MCF 10A (cell line): Measurements from ENCODE around the gene BICD2. TPM values are rescaled to one million over a fixed set of nuclear protein-coding genes. Genes with fewer than 3 reads are reported as not detected.

Source experiments
- BruUV-seq: library from RNA; stranded (reverse); fragments of 400-500 nt; replicated peaks from 2 replicates; lab custom pipeline; 2021; lab: Mats Ljungman, UMichigan
- CTCF ChIA-PET: fragments of 300-600 bp; sonication (Branson Sonifier 250); formaldehyde crosslinking; extraction: SDS; loops from one replicate; lab custom pipeline; 2021; ENCODE audit warnings: antibody characterized with exemption, inconsistent platforms; lab: Yijun Ruan, JAX
- POLR2A ChIA-PET: fragments of 300-600, 350-650 bp; sonication (Branson Sonifier 250); formaldehyde crosslinking; extraction: SDS; loops from one replicate; lab custom pipeline; 2020; ENCODE audit warnings: antibody characterized with exemption, inconsistent platforms; lab: Yijun Ruan, JAX
- DNase-seq: peaks from one replicate; pipeline ENCODE4 v3.0.0-alpha.2; 2018; ENCODE audit not compliant: unreplicated experiment
- H3K27ac Mint-ChIP-seq: one replicate; pipeline ENCODE4 v1.8.0; 2022; ENCODE audit warnings: mild to moderate bottlenecking, low read depth, mixed read lengths; ENCODE audit not compliant: unreplicated experiment
- H3K27me3 Mint-ChIP-seq: one replicate; pipeline ENCODE4 v1.8.0; 2022; ENCODE audit warnings: mixed read lengths; ENCODE audit not compliant: insufficient read depth, unreplicated experiment
- H3K36me3 Mint-ChIP-seq: one replicate; pipeline ENCODE4 v1.8.0; 2022; ENCODE audit warnings: mild to moderate bottlenecking, moderate library complexity, mixed read lengths; ENCODE audit not compliant: insufficient read depth, unreplicated experiment
- H3K4me1 Mint-ChIP-seq: one replicate; pipeline ENCODE4 v1.8.0; 2022; ENCODE audit warnings: mixed read lengths; ENCODE audit not compliant: insufficient read depth, unreplicated experiment
- H3K4me3 Mint-ChIP-seq: one replicate; pipeline ENCODE4 v1.8.0; 2022; ENCODE audit warnings: mild to moderate bottlenecking, moderate library complexity, mixed read lengths; ENCODE audit not compliant: unreplicated experiment
- H3K9me3 Mint-ChIP-seq: one replicate; pipeline ENCODE4 v1.8.0; 2022; ENCODE audit warnings: mixed read lengths; ENCODE audit not compliant: unreplicated experiment
- CTCF ChIP-seq: fragments of 200-600 bp; IDR thresholded peaks from one replicate; pipeline ENCODE4 v1.8.0; 2022; ENCODE audit warnings: antibody characterized with exemption, mild to moderate bottlenecking; ENCODE audit not compliant: unreplicated experiment
- intact Hi-C: fragments of 100-400 bp; cut with micrococcal nuclease; formaldehyde crosslinking; loops from 2 replicates; pipeline ENCODE4 v1.14.1; 2022
- total RNA-seq: library from RNA; stranded (reverse); gene quantifications from 2 replicates; pipeline ENCODE4 v1.2.3, GENCODE V29; 2022

Gene BICD2
- total RNA-seq, 1 experiment from 2014 or later, result 23.5 TPM

GRCh38 chr9:92775466-92775865, 10.8 kb upstream of the BICD2 start:
- no peak overlapping the region for H3K27ac Mint-ChIP-seq
- CTCF ChIA-PET, result interaction anchor here (2.4 kb wide), 1 partner anchor 16 kb away, joined by 7 read pairs; no protein-coding TSS in a partner anchor
- H3K4me1 Mint-ChIP-seq, result peaks cover 9% of the 10 kb centered on the region

DNA sequence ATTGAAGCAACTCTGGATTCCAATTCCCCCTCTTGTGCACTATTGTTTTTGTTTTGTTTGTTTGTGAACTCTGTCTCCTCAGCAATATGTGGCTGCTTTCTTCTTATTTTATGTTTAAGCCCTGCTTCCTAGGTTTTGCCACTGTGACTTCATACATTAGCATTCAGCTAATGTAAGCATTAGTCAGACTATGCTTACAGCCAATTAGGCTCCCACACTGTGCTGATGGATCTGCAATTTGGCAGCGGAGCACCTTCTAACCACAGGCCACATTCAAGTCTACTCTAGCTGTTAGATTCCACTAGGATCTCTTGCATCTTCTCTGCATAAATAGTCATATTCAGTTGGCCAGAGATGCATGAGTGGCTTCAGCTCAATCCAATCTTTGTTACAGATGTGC, 9.6 kb upstream of the BICD2 start:
- Mint-ChIP-seq H3K27ac (no peak overlapping the region), H3K27me3 (no peaks in the 10 kb centered on the region), H3K36me3 (no peaks in the 10 kb centered on the region), H3K9me3 (no peaks in the 10 kb centered on the region), H3K4me1 (peaks cover 14% of the 10 kb centered on the region), H3K4me3 (no peak overlapping the region)
- intact Hi-C loops, result no loop called here
- ChIA-PET POLR2A (interaction anchor here (0.6 to 1.7 kb wide), 9 partner anchors 9 to 449 kb away, joined by 3 to 6 read pairs (median 4); partner anchors contain the start of genes CENPP, IPPK and NOL8), CTCF (interaction anchor here (1.0 to 1.9 kb wide), 4 partner anchors 9 to 57 kb away, joined by 3 to 8 read pairs (median 4); no protein-coding TSS in a partner anchor)
- peak; percentile 73 for DNase-seq
- no TSS peak for BruUV-seq
- no peak for TF ChIP-seq CTCF

More at GRCh38 chr9:92775466-92775865, 10.8 kb upstream of the BICD2 start:
- intact Hi-C loops, result no loop called here
- POLR2A ChIA-PET, result interaction anchor here (0.8 to 1.7 kb wide), 2 partner anchors 12 to 344 kb away, joined by 3 to 4 read pairs; no protein-coding TSS in a partner anchor
- DNase-seq, result no peak
- H3K27me3 Mint-ChIP-seq, result no peaks in the 10 kb centered on the region
- H3K9me3 Mint-ChIP-seq, result no peaks in the 10 kb centered on the region
- H3K4me3 Mint-ChIP-seq, result no peak overlapping the region
- no peak for TF ChIP-seq CTCF
- BruUV-seq, result no TSS peak
- no peaks in the 10 kb centered on the region for H3K36me3 Mint-ChIP-seq

- Mint-ChIP-seq H3K27ac (no peak overlapping the region), H3K36me3 (no peaks in the 10 kb centered on the region), H3K4me3 (no peak overlapping the region), H3K9me3 (no peaks in the 10 kb centered on the region), H3K27me3 (no peaks in the 10 kb centered on the region), H3K4me1 (peaks cover 14% of the 10 kb centered on the region)
- intact Hi-C loops, result no loop called here
- ChIA-PET POLR2A (interaction anchor here (0.8 to 1.0 kb wide), 6 partner anchors 9 to 448 kb away, joined by 3 to 6 read pairs (median 4); partner anchors contain the start of genes CENPP and NOL8), CTCF (interaction anchor here (1.0 to 1.9 kb wide), 3 partner anchors 9 to 17 kb away, joined by 3 to 8 read pairs (median 4); no protein-coding TSS in a partner anchor)
- no peak for TF ChIP-seq CTCF
- DNase-seq, result no peak
- BruUV-seq, result no TSS peak
Observed at GRCh38 chr9:92773810-92774209, 9.2 kb upstream of the BICD2 start.

- no peak for TF ChIP-seq CTCF
- no peak for DNase-seq
- H3K4me1 Mint-ChIP-seq, result peaks cover 22% of the 10 kb centered on the region
- intact Hi-C loops, result no loop called here
- no peaks in the 10 kb centered on the region for H3K27me3 Mint-ChIP-seq
- ChIA-PET POLR2A (interaction anchor here (0.9 to 1.6 kb wide), 4 partner anchors 18 to 117 kb away, joined by 3 to 5 read pairs (median 4); no protein-coding TSS in a partner anchor), CTCF (interaction anchor here (1.0 to 2.2 kb wide), 3 partner anchors 18 to 55 kb away, joined by 5 to 10 read pairs (median 7); no protein-coding TSS in a partner anchor)
- no peaks in the 10 kb centered on the region for H3K9me3 Mint-ChIP-seq
- no peak overlapping the region for H3K27ac Mint-ChIP-seq
- no peak overlapping the region for H3K4me3 Mint-ChIP-seq
- BruUV-seq, result no TSS peak
- H3K36me3 Mint-ChIP-seq, result no peaks in the 10 kb centered on the region
Observed at GRCh38 chr9:92771309-92771708, 6.7 kb upstream of the BICD2 start.
